ENCODE measurements around the gene ADAM19.

ADAM19 gene

GRCh38 chr5:157514974-157515373, 60.6 kb downstream of the ADAM19 start:
- Histone ChIP-seq H3K36me3 (ENCODE audit: insufficient read depth, low read length) (peaks cover 4% of the 10 kb centered on the region; the same call in 1 of the 2 replicates), H3K9me3 (ENCODE audit: control insufficient read depth, insufficient read depth, low read length) (no peaks in the 10 kb centered on the region), H3K4me1 (ENCODE audit: insufficient read depth, low read length) (no peaks in the 10 kb centered on the region), H3K9ac (ENCODE audit: low read depth, low read length) (no peak overlapping the region)

- Histone ChIP-seq H3K9me3 (ENCODE audit: control insufficient read depth, insufficient read depth, low read length) (no peaks in the 10 kb centered on the region), H3K9ac (ENCODE audit: low read depth, low read length) (no peak overlapping the region), H3K4me1 (ENCODE audit: insufficient read depth, low read length) (no peaks in the 10 kb centered on the region), H3K36me3 (ENCODE audit: insufficient read depth, low read length) (peaks cover 7% of the 10 kb centered on the region; the same call in 1 of the 2 replicates)
Measured at GRCh38 chr5:157513182-157513581, 62.4 kb downstream of the ADAM19 start.

GRCh38 chr5:157511651-157512644, 63.6 kb downstream of the ADAM19 start:
- Histone ChIP-seq H3K4me1 (ENCODE audit: insufficient read depth, low read length) (no peaks in the 10 kb centered on the region), H3K36me3 (ENCODE audit: insufficient read depth, low read length) (peaks cover 7% of the 10 kb centered on the region; the same call in 1 of the 2 replicates), H3K9me3 (ENCODE audit: control insufficient read depth, insufficient read depth, low read length) (no peaks in the 10 kb centered on the region), H3K9ac (ENCODE audit: low read depth, low read length) (no peak overlapping the region)

- Histone ChIP-seq H3K4me1 (ENCODE audit: insufficient read depth, low read length) (no peaks in the 10 kb centered on the region), H3K9me3 (ENCODE audit: control insufficient read depth, insufficient read depth, low read length) (no peaks in the 10 kb centered on the region), H3K36me3 (ENCODE audit: insufficient read depth, low read length) (peaks cover 7% of the 10 kb centered on the region; the same call in 1 of the 2 replicates), H3K9ac (ENCODE audit: low read depth, low read length) (no peak overlapping the region)
Measured at GRCh38 chr5:157510682-157511081, 64.9 kb downstream of the ADAM19 start.

- peaks cover 6% of the 10 kb centered on the region; the same call in 1 of the 2 replicates for H3K36me3 ChIP-seq (ENCODE audit: insufficient read depth, low read length)
- no peaks in the 10 kb centered on the region for H3K4me1 ChIP-seq (ENCODE audit: insufficient read depth, low read length)
- H3K9ac ChIP-seq (ENCODE audit: low read depth, low read length) = no peak overlapping the region
- no peaks in the 10 kb centered on the region for H3K9me3 ChIP-seq (ENCODE audit: control insufficient read depth, insufficient read depth, low read length)
Measured at GRCh38 chr5:157509587-157509986, 66.0 kb downstream of the ADAM19 start.

- H3K9me3 ChIP-seq (ENCODE audit: control insufficient read depth, insufficient read depth, low read length) = no peaks in the 10 kb centered on the region
- H3K9ac ChIP-seq (ENCODE audit: low read depth, low read length) = no peak overlapping the region
- H3K36me3 ChIP-seq (ENCODE audit: insufficient read depth, low read length) = peaks cover 6% of the 10 kb centered on the region; the same call in 1 of the 2 replicates
- no peaks in the 10 kb centered on the region for H3K4me1 ChIP-seq (ENCODE audit: insufficient read depth, low read length)
Measured at GRCh38 chr5:157509093-157509492, 66.5 kb downstream of the ADAM19 start.

GRCh38 chr5:157506981-157507780, 68.4 kb downstream of the ADAM19 start:
- Histone ChIP-seq H3K36me3 (ENCODE audit: insufficient read depth, low read length) (peaks cover 6% of the 10 kb centered on the region), H3K4me1 (ENCODE audit: insufficient read depth, low read length) (no peaks in the 10 kb centered on the region), H3K9me3 (ENCODE audit: control insufficient read depth, insufficient read depth, low read length) (no peaks in the 10 kb centered on the region), H3K9ac (ENCODE audit: low read depth, low read length) (no peak overlapping the region)

- Histone ChIP-seq H3K4me1 (ENCODE audit: insufficient read depth, low read length) (no peaks in the 10 kb centered on the region), H3K9ac (ENCODE audit: low read depth, low read length) (no peak overlapping the region), H3K36me3 (ENCODE audit: insufficient read depth, low read length) (peaks cover 6% of the 10 kb centered on the region), H3K9me3 (ENCODE audit: control insufficient read depth, insufficient read depth, low read length) (no peaks in the 10 kb centered on the region)
Measured at GRCh38 chr5:157506066-157506590, 69.4 kb downstream of the ADAM19 start.

- Histone ChIP-seq H3K9ac (ENCODE audit: low read depth, low read length) (no peak overlapping the region), H3K36me3 (ENCODE audit: insufficient read depth, low read length) (peaks cover 6% of the 10 kb centered on the region), H3K4me1 (ENCODE audit: insufficient read depth, low read length) (no peaks in the 10 kb centered on the region), H3K9me3 (ENCODE audit: control insufficient read depth, insufficient read depth, low read length) (no peaks in the 10 kb centered on the region)
Measured at GRCh38 chr5:157505496-157505895, 70.1 kb downstream of the ADAM19 start.

- Histone ChIP-seq H3K9ac (ENCODE audit: low read depth, low read length) (no peak overlapping the region), H3K9me3 (ENCODE audit: control insufficient read depth, insufficient read depth, low read length) (no peaks in the 10 kb centered on the region), H3K36me3 (ENCODE audit: insufficient read depth, low read length) (peaks cover 4% of the 10 kb centered on the region), H3K4me1 (ENCODE audit: insufficient read depth, low read length) (no peaks in the 10 kb centered on the region)
Measured at GRCh38 chr5:157504053-157504452, 71.5 kb downstream of the ADAM19 start.

GRCh38 chr5:157502143-157502647, 73.4 kb downstream of the ADAM19 start:
- Histone ChIP-seq H3K36me3 (ENCODE audit: insufficient read depth, low read length) (peaks cover 3% of the 10 kb centered on the region), H3K9ac (ENCODE audit: low read depth, low read length) (no peak overlapping the region), H3K9me3 (ENCODE audit: control insufficient read depth, insufficient read depth, low read length) (no peaks in the 10 kb centered on the region), H3K4me1 (ENCODE audit: insufficient read depth, low read length) (no peaks in the 10 kb centered on the region)

- Histone ChIP-seq H3K9me3 (ENCODE audit: control insufficient read depth, insufficient read depth, low read length) (no peaks in the 10 kb centered on the region), H3K4me1 (ENCODE audit: insufficient read depth, low read length) (no peaks in the 10 kb centered on the region), H3K9ac (ENCODE audit: low read depth, low read length) (no peak overlapping the region), H3K36me3 (ENCODE audit: insufficient read depth, low read length) (no peaks in the 10 kb centered on the region; the same call in none of the 2 replicates)
Measured at GRCh38 chr5:157497875-157498611, 77.5 kb downstream of the ADAM19 start.

- Histone ChIP-seq H3K36me3 (ENCODE audit: insufficient read depth, low read length) (no peaks in the 10 kb centered on the region; the same call in none of the 2 replicates), H3K4me1 (ENCODE audit: insufficient read depth, low read length) (no peaks in the 10 kb centered on the region), H3K9me3 (ENCODE audit: control insufficient read depth, insufficient read depth, low read length) (no peaks in the 10 kb centered on the region), H3K9ac (ENCODE audit: low read depth, low read length) (no peak overlapping the region)
Measured at GRCh38 chr5:157496864-157497263, 78.7 kb downstream of the ADAM19 start.

Measured in ES-I3 (cell line).